ENCODE data around the gene PRDX3.
A peak's percentile ranks its signal among the peaks of the same experiment; 100 is the strongest.
"Not testable (repeated sequence)": the region's sequence is repeated elsewhere in the genome, so short reads cannot be mapped to it uniquely, and the experiment has no call there.

Gene PRDX3

GRCh38 chr10:119183664-119184412, 5.2 kb upstream of the PRDX3 start:
- H3K36me3 ChIP-seq (ENCODE audit: control insufficient read depth, insufficient read depth, low read length, severe bottlenecking) = no peaks in the 10 kb centered on the region
- peaks cover 4% of the 10 kb centered on the region for H3K4me1 ChIP-seq (ENCODE audit: control insufficient read depth, insufficient read depth, low read length)
- H3K9ac ChIP-seq (ENCODE audit: low read length) = no peak overlapping the region
- H3K9me3 ChIP-seq (ENCODE audit: control insufficient read depth, low read length) = no peaks in the 10 kb centered on the region
- no peaks in the 10 kb centered on the region for H3K27me3 ChIP-seq (replicated peaks; ENCODE audit: control insufficient read depth, insufficient read depth, low read length)
- DNase-seq (ENCODE audit: low read depth) = no peak
- no peak overlapping the region for H3K4me3 ChIP-seq (ENCODE audit: low read length)

- peaks cover 24% of the 10 kb centered on the region for H3K4me1 ChIP-seq (ENCODE audit: control insufficient read depth, insufficient read depth, low read length)
- not testable (repeated sequence) for H3K27me3 ChIP-seq (replicated peaks; ENCODE audit: control insufficient read depth, insufficient read depth, low read length); H3K4me3 ChIP-seq (ENCODE audit: low read length); H3K9ac ChIP-seq (ENCODE audit: low read length); H3K36me3 ChIP-seq (ENCODE audit: control insufficient read depth, insufficient read depth, low read length, severe bottlenecking); H3K9me3 ChIP-seq (ENCODE audit: control insufficient read depth, low read length); DNase-seq (ENCODE audit: low read depth)
These were observed 2.3 kb upstream of the PRDX3 start for GRCh38 chr10:119180850-119181400.

GRCh38 chr10:119177708-119178371, 772 bp downstream of the PRDX3 start:
- no peaks in the 10 kb centered on the region for H3K27me3 ChIP-seq (replicated peaks; ENCODE audit: control insufficient read depth, insufficient read depth, low read length)
- H3K4me3 ChIP-seq (ENCODE audit: low read length) = peak overlapping the region; percentile 96
- DNase-seq (ENCODE audit: low read depth) = no peak
- peaks cover 15% of the 10 kb centered on the region for H3K36me3 ChIP-seq (ENCODE audit: control insufficient read depth, insufficient read depth, low read length, severe bottlenecking)
- no peaks in the 10 kb centered on the region for H3K9me3 ChIP-seq (ENCODE audit: control insufficient read depth, low read length)
- H3K9ac ChIP-seq (ENCODE audit: low read length) = peak overlapping the region; percentile 92
- H3K4me1 ChIP-seq (ENCODE audit: control insufficient read depth, insufficient read depth, low read length) = peaks cover 32% of the 10 kb centered on the region

- Histone ChIP-seq H3K9ac (ENCODE audit: low read length) (peak overlapping the region; percentile 7), H3K4me1 (ENCODE audit: control insufficient read depth, insufficient read depth, low read length) (peaks cover 38% of the 10 kb centered on the region), H3K9me3 (ENCODE audit: control insufficient read depth, low read length) (no peaks in the 10 kb centered on the region), H3K27me3 (replicated peaks; ENCODE audit: control insufficient read depth, insufficient read depth, low read length) (no peaks in the 10 kb centered on the region), H3K36me3 (ENCODE audit: control insufficient read depth, insufficient read depth, low read length, severe bottlenecking) (peaks cover 28% of the 10 kb centered on the region), H3K4me3 (ENCODE audit: low read length) (no peak overlapping the region)
- DNase-seq (ENCODE audit: low read depth) = peak; percentile 69
These were observed 2.4 kb downstream of the PRDX3 start for GRCh38 chr10:119176166-119176565.

GRCh38 chr10:119174109-119174508, 4.5 kb downstream of the PRDX3 start:
- Histone ChIP-seq H3K4me1 (ENCODE audit: control insufficient read depth, insufficient read depth, low read length) (peaks cover 37% of the 10 kb centered on the region), H3K9me3 (ENCODE audit: control insufficient read depth, low read length) (no peaks in the 10 kb centered on the region), H3K9ac (ENCODE audit: low read length) (no peak overlapping the region), H3K4me3 (ENCODE audit: low read length) (no peak overlapping the region), H3K27me3 (replicated peaks; ENCODE audit: control insufficient read depth, insufficient read depth, low read length) (no peaks in the 10 kb centered on the region), H3K36me3 (ENCODE audit: control insufficient read depth, insufficient read depth, low read length, severe bottlenecking) (peaks cover 44% of the 10 kb centered on the region)
- no peak for DNase-seq (ENCODE audit: low read depth)

- H3K27me3 ChIP-seq (replicated peaks; ENCODE audit: control insufficient read depth, insufficient read depth, low read length) = no peaks in the 10 kb centered on the region
- H3K36me3 ChIP-seq (ENCODE audit: control insufficient read depth, insufficient read depth, low read length, severe bottlenecking) = peaks cover 47% of the 10 kb centered on the region
- H3K9me3 ChIP-seq (ENCODE audit: control insufficient read depth, low read length) = no peaks in the 10 kb centered on the region
- H3K4me1 ChIP-seq (ENCODE audit: control insufficient read depth, insufficient read depth, low read length) = peaks cover 18% of the 10 kb centered on the region
- H3K9ac ChIP-seq (ENCODE audit: low read length) = no peak overlapping the region
- no peak for DNase-seq (ENCODE audit: low read depth)
- H3K4me3 ChIP-seq (ENCODE audit: low read length) = no peak overlapping the region
These were observed 11.6 kb downstream of the PRDX3 start for GRCh38 chr10:119167041-119167440.

GRCh38 chr10:119166564-119166963, 12.0 kb downstream of the PRDX3 start:
- Histone ChIP-seq H3K9me3 (ENCODE audit: control insufficient read depth, low read length) (no peaks in the 10 kb centered on the region), H3K36me3 (ENCODE audit: control insufficient read depth, insufficient read depth, low read length, severe bottlenecking) (peaks cover 42% of the 10 kb centered on the region), H3K4me1 (ENCODE audit: control insufficient read depth, insufficient read depth, low read length) (peaks cover 22% of the 10 kb centered on the region), H3K4me3 (ENCODE audit: low read length) (no peak overlapping the region), H3K27me3 (replicated peaks; ENCODE audit: control insufficient read depth, insufficient read depth, low read length) (no peaks in the 10 kb centered on the region), H3K9ac (ENCODE audit: low read length) (no peak overlapping the region)
- DNase-seq (ENCODE audit: low read depth) = no peak

GRCh38 chr10:119166118-119166500, 12.5 kb downstream of the PRDX3 start:
- Histone ChIP-seq H3K4me3 (ENCODE audit: low read length) (peak overlapping the region; percentile 90), H3K4me1 (ENCODE audit: control insufficient read depth, insufficient read depth, low read length) (peaks cover 25% of the 10 kb centered on the region), H3K36me3 (ENCODE audit: control insufficient read depth, insufficient read depth, low read length, severe bottlenecking) (peaks cover 37% of the 10 kb centered on the region), H3K9me3 (ENCODE audit: control insufficient read depth, low read length) (no peaks in the 10 kb centered on the region), H3K27me3 (replicated peaks; ENCODE audit: control insufficient read depth, insufficient read depth, low read length) (no peaks in the 10 kb centered on the region), H3K9ac (ENCODE audit: low read length) (peak overlapping the region; percentile 92)
- no peak for DNase-seq (ENCODE audit: low read depth)

GRCh38 chr10:119165171-119166117, 13.2 kb downstream of the PRDX3 start, which contains the start of gene SFXN4:
TSS of gene SFXN4 (minus strand) at chr10:119165714. CDS start at chr10:119165647, 67 bp downstream.
- no peaks in the 10 kb centered on the region for H3K9me3 ChIP-seq (ENCODE audit: control insufficient read depth, low read length)
- DNase-seq (ENCODE audit: low read depth) = peak; percentile 86
- peaks cover 34% of the 10 kb centered on the region for H3K36me3 ChIP-seq (ENCODE audit: control insufficient read depth, insufficient read depth, low read length, severe bottlenecking)
- H3K4me1 ChIP-seq (ENCODE audit: control insufficient read depth, insufficient read depth, low read length) = peaks cover 25% of the 10 kb centered on the region
- peak within 1 kb of the TSS; percentile 92 for H3K9ac ChIP-seq (ENCODE audit: low read length)
- H3K27me3 ChIP-seq (replicated peaks; ENCODE audit: control insufficient read depth, insufficient read depth, low read length) = no peaks in the 10 kb centered on the region
- peak within 1 kb of the TSS; percentile 90 for H3K4me3 ChIP-seq (ENCODE audit: low read length)

GRCh38 chr10:119162452-119163092, 16.0 kb downstream of the PRDX3 start:
- H3K9ac ChIP-seq (ENCODE audit: low read length) = no peak overlapping the region
- H3K27me3 ChIP-seq (replicated peaks; ENCODE audit: control insufficient read depth, insufficient read depth, low read length) = no peaks in the 10 kb centered on the region
- peaks cover 22% of the 10 kb centered on the region for H3K36me3 ChIP-seq (ENCODE audit: control insufficient read depth, insufficient read depth, low read length, severe bottlenecking)
- H3K4me3 ChIP-seq (ENCODE audit: low read length) = no peak overlapping the region
- peaks cover 25% of the 10 kb centered on the region for H3K4me1 ChIP-seq (ENCODE audit: control insufficient read depth, insufficient read depth, low read length)
- no peak for DNase-seq (ENCODE audit: low read depth)
- H3K9me3 ChIP-seq (ENCODE audit: control insufficient read depth, low read length) = no peaks in the 10 kb centered on the region
